ENCODE data around the gene PCF11.
"Not testable (repeated sequence)": the region's sequence is repeated elsewhere in the genome, so short reads cannot be mapped to it uniquely, and the experiment has no call there.

Gene PCF11

GRCh38 chr11:83156996-83157593 lies at the start of gene PCF11:
Gene PCF11, plus strand, starts transcription at chr11:83157131. Its CDS starts 309 bp downstream, at chr11:83157440.
- DNase-seq = no peak

- DNase-seq = no peak
Observed at GRCh38 chr11:83112886-83113285, 44.0 kb upstream of the PCF11 start.

GRCh38 chr11:83115026-83115425 lies 41.9 kb upstream of the PCF11 start:
- no peak for DNase-seq

- DNase-seq = no peak
Observed at GRCh38 chr11:83115551-83115950, 41.4 kb upstream of the PCF11 start.

GRCh38 chr11:83116015-83116641 lies 40.8 kb upstream of the PCF11 start:
- no peak for DNase-seq

GRCh38 chr11:83118814-83119213 lies 38.1 kb upstream of the PCF11 start:
- DNase-seq = no peak

GRCh38 chr11:83119216-83119615 lies 37.7 kb upstream of the PCF11 start:
- DNase-seq = no peak

- no peak for DNase-seq
Observed at GRCh38 chr11:83120327-83120726, 36.6 kb upstream of the PCF11 start.

- no peak for DNase-seq
Observed at GRCh38 chr11:83122050-83122449, 34.9 kb upstream of the PCF11 start.

- DNase-seq = no peak
Observed at GRCh38 chr11:83122766-83123165, 34.2 kb upstream of the PCF11 start.

GRCh38 chr11:83124636-83125424 lies 32.1 kb upstream of the PCF11 start:
- no peak for DNase-seq

- no peak for DNase-seq
Observed at GRCh38 chr11:83125577-83125976, 31.4 kb upstream of the PCF11 start.

- no peak for DNase-seq
Observed at GRCh38 chr11:83127310-83127637, 29.7 kb upstream of the PCF11 start.

GRCh38 chr11:83132191-83132590 lies 24.7 kb upstream of the PCF11 start:
- DNase-seq = no peak

GRCh38 chr11:83133266-83133665 lies 23.7 kb upstream of the PCF11 start:
- not testable (repeated sequence) for DNase-seq

GRCh38 chr11:83139310-83139709 lies 17.6 kb upstream of the PCF11 start:
- DNase-seq = no peak

- no peak for DNase-seq
Observed at GRCh38 chr11:83140691-83141455, 16.1 kb upstream of the PCF11 start.

GRCh38 chr11:83147895-83148294 lies 9.0 kb upstream of the PCF11 start:
- DNase-seq = no peak

- DNase-seq = no peak
Observed at GRCh38 chr11:83150450-83150849, 6.5 kb upstream of the PCF11 start.

- DNase-seq = no peak
Observed at GRCh38 chr11:83151274-83151977, 5.5 kb upstream of the PCF11 start.

- DNase-seq = no peak
Observed at GRCh38 chr11:83152264-83152663, 4.7 kb upstream of the PCF11 start.

- DNase-seq = no peak
Observed at GRCh38 chr11:83153764-83154163, 3.2 kb upstream of the PCF11 start.

All from NCI-H774 (cell line).